Measurements from ENCODE around the gene ALOX5AP.

Gene ALOX5AP

GRCh38 chr13:30792285-30793000 lies 57.1 kb downstream of the ALOX5AP start:
- TF ChIP-seq CTCF (IDR thresholded peaks at IDR 0.05; ENCODE audit: insufficient read depth, low read depth, low read length, missing control alignments), result no peak
- no peak overlapping the region for H3K4me3 ChIP-seq (ENCODE audit: low read depth, low read length)
- DNase-seq (ENCODE audit: low read depth), result no peak

- H3K4me3 ChIP-seq (ENCODE audit: low read depth, low read length), result no peak overlapping the region
- DNase-seq (ENCODE audit: low read depth), result peak; percentile 37
- no peak for TF ChIP-seq CTCF (IDR thresholded peaks at IDR 0.05; ENCODE audit: insufficient read depth, low read depth, low read length, missing control alignments)
Observed at GRCh38 chr13:30796132-30796572, 60.8 kb downstream of the ALOX5AP start.

GRCh38 chr13:30796631-30797601 lies 61.6 kb downstream of the ALOX5AP start:
- peak; percentile 49 for DNase-seq (ENCODE audit: low read depth)
- H3K4me3 ChIP-seq (ENCODE audit: low read depth, low read length), result no peak overlapping the region
- no peak for TF ChIP-seq CTCF (IDR thresholded peaks at IDR 0.05; ENCODE audit: insufficient read depth, low read depth, low read length, missing control alignments)

GRCh38 chr13:30797847-30798535 lies 62.6 kb downstream of the ALOX5AP start:
- DNase-seq (ENCODE audit: low read depth), result no peak
- TF ChIP-seq CTCF (IDR thresholded peaks at IDR 0.05; ENCODE audit: insufficient read depth, low read depth, low read length, missing control alignments), result no peak
- H3K4me3 ChIP-seq (ENCODE audit: low read depth, low read length), result no peak overlapping the region

GRCh38 chr13:30798776-30799355 lies 63.5 kb downstream of the ALOX5AP start:
- no peak overlapping the region for H3K4me3 ChIP-seq (ENCODE audit: low read depth, low read length)
- TF ChIP-seq CTCF (IDR thresholded peaks at IDR 0.05; ENCODE audit: insufficient read depth, low read depth, low read length, missing control alignments), result no peak
- DNase-seq (ENCODE audit: low read depth), result no peak

GRCh38 chr13:30799356-30799824 lies 64.0 kb downstream of the ALOX5AP start:
- DNase-seq (ENCODE audit: low read depth), result no peak
- TF ChIP-seq CTCF (IDR thresholded peaks at IDR 0.05; ENCODE audit: insufficient read depth, low read depth, low read length, missing control alignments), result no peak
- H3K4me3 ChIP-seq (ENCODE audit: low read depth, low read length), result no peak overlapping the region
